ENCODE results near the gene ANKRD6.
"Not testable (repeated sequence)": the region's sequence is repeated elsewhere in the genome, so short reads cannot be mapped to it uniquely, and the experiment has no call there.

ANKRD6 gene

DNA sequence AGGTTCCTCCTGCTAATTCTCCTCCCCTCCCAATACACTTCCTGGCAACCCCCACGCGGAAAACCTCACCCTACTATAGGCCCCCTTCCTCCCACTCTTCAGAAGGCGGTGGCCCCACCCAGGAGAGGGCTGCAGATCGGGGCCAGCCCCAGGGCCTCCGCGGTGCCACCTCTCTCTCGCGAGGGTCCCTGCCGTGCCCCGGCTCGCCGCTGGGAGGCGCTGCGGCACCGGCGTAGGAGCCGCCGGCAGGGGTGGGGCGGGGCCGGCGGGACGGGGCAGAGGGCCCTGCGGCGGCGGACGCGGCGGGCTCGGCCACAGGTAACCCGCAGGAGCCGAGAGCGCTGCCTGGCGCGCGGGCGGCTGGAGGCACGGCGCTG, at the start of gene ANKRD6:
Gene ANKRD6, plus strand, starts transcription at position 278 of the 377 bp plus-strand sequence. CDS start 133,825 bp downstream, outside the sequence.
- DNase-seq, result peak; percentile 84

DNA sequence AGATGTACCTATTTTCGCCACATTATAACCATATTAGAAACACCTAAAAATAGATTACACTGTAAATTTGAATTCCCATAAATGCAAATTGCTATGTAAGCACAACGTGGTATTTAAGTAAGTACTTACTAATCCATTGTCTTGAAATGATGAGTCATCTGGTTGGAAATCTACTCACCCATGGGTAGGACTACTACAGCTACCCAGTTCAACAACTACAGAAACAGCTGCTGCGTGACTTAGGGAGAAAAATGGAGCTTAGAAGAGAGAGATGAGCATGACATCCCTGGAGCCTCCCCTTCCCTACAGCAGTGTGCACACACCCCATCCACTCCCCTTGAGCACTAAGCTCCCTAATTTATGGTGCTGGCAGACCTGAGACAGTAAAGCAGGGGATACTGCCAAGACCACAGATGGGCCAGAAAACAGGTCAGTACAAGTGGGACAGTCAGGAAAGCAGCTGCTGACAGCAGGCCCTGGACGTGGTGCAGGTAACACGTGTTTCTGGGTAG, 47.7 kb upstream of the ANKRD6 start:
- no peak for DNase-seq

DNA sequence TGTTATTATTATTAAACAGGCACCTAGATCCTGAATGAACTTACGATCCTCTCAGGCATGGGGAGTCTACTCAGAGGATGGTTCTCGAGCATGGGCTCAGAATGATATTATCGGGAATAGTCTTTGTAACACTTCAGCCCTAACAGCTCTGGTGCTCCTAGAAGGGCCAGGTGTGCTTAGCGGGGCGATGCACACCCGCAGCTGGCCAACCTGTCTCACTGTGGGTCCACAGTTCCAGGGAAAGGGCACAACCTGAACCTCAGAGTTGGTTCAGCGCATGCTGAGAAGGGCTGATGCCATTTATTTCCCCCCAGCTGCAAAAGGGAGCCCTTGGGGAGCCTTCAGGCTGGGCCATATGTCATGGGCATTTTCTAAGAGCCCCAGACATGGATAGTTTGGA, 47.1 kb upstream of the ANKRD6 start:
- DNase-seq, result no peak

DNA sequence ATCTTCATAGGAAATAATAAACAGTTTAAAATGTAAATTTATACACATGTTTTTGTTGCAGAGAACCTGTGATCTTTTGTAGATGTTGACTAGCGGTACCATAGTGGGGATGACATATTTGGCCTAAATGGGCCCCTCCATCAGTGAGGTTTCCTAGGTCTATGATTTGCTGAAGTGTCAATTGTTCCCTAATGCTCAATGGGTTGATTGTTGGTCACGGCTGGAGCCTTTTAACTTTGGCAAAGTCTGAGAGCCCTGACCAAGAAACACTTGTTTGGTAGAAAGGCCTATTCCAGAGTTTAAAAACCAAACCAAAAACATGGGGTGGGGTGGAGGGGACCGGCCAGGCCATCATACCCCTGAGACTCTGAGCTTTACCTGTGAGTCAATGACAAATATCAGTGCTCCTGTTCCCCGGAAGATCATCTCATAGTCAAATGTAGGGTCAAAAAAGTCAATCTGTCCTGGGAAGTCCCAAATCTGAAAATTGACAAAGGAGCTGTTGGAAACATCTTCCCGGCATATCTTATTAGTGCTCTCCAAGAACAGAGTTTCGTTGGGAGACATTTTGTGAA, 45.9 kb upstream of the ANKRD6 start:
- DNase-seq, result no peak

DNA sequence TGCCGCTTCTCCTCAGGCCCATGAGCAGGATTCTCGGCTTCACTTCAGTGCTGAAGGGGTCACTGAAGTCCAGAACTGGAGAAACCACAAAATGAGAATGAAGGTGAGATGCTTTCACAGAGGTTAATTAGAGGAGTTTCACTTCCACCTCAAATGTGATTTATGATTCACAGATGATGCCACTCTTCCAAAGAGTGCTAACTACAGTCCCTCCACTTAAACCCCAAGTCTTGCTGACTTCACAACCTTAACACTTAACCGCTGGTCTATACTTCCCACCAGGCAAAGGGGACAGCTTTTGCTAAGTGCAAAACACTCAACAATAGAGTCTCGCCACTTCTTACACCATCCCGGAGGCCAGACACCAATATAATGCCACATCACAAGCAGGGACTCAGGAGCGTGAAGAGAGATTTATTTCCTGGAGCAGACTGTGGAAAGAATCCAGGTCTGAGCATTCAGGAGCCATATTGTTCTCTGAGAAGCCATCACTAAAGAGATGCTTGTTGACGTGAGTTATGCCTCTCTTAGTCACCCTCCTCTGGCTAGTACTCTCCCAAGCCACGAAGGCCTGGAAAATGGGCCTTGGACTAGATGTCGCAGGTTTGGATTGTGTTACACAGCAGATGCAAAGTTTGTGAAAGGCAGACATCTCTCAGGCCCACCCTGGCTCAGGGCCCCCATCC, 45.3 kb upstream of the ANKRD6 start:
- no peak for DNase-seq

DNA sequence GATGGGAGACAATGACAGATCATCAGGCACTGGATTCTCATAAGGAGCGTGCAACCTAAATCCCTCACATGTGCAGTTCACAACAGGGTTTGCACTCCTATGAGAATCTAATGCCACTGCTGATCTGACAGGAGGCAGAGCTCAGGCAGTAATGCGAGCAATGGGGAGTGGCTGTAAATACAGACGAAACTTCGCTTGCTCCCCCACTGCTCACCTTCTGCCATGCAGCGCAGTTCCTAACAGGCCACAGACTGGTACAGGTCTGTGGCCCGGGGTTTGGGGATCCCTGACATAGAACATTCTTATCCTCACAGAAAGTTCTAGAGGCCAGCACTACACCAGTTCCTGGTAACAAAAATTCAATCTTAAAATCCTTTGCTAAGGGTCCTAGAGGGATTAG, 44.1 kb upstream of the ANKRD6 start:
- no peak for DNase-seq

DNA sequence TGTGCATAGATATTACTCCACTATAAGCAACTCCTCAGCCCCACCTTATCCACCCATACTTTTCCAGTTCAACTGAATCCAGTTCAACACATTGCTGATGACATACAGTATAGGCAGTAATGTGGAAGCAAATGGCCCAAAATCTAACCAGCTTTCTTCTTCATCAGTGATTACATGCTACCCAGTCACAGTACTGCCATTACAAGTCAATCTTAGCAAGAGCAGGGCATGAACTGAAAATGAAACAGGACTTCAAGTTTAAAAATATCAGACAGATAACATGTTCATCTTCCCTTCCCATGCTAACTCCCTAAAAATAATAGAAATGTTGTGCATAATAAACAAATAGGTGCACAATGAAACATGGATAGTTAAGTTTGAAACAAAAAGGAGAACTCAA, 40.1 kb upstream of the ANKRD6 start:
- DNase-seq, result no peak

DNA sequence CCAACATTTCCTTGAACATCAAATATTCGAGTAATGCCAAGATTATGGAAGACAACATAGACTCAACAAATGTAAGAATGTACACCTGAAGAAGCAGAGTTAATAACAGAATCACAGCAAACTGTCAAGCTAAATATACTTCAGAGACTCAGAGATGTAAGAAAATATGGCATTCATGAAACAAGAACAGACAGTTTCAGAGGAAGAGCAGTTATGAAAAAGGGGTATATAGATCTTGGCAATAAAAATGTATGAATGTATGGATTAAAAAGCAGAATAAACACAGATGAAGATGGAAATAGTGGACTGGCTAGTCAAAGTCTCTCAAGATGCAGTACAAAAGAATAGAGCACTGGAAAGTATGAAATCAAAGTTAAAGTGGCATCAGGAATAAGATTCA, 39.3 kb upstream of the ANKRD6 start:
- DNase-seq, result no peak

DNA sequence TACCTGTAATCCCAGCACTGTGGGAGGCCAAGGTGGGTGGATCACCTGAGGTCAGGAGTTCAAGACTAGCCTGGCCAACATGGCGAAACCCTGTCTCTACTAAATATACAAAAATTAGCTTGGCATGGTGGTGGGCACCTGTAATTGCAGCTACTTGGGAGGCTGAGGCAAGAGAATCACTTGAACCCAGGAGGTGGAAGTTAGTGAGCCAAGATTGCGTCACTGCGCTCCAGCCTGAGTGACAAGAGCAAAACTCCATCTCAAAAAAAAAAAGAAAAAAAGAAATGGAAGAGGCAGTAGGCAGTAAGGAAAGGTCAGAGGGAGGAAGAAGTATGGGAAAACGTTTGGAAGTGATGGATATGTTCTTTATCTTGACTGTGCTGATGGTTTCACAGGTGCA, 35.1 kb upstream of the ANKRD6 start:
- not testable (repeated sequence) for DNase-seq

DNA sequence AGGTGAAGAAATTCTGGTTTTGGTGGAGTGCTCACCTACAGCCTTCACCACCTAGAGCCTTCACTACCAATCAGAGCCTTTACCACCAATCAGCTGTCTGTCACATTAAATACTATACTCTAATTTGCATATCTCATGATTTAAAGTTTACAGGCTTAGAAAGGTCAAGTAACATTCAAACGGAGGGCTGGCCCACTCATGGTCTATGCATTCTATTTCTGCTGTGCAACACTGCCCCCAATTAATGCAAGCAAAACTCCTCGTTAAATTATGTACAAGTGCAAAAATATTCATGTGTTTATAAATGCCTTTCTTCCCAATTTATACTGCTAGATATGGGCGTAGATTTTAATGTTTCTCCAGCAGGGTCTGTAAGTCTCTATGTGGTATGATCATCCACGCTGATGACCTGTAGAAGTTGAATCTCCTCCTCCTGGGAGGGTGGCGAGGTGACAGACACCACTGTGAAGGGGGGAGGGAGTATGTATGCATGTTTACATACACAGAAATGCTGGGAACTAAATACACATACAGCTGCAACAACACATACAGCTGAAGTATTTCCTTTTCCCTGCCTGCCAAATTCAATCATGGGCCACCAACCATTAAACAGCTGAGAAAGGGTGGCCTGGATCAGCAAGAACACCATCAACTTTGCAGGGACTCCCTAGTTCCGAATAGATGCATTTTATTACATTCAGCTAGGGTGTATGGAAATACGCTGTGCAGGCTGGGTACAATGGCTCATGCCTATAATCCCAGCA, 34.0 kb upstream of the ANKRD6 start:
- no peak for DNase-seq

DNA sequence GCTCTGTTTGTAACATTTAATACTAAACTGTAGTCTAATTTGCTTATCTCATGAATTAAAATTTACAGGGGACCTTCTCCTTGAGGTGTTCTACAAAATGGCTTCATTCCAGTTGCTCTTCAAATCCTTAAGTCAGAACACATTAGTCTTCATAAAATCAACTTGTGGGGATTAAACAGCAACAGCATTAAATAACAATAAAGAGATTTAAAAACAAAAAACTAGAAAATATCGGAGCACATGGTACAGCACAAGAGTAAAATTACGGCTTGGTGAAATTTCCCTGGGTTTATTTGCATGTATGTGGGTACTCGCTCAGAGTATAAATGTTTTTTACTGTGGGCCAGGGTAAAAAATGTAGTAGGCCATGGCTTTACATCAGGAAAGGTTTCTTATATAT, 32.9 kb upstream of the ANKRD6 start:
- no peak for DNase-seq

DNA sequence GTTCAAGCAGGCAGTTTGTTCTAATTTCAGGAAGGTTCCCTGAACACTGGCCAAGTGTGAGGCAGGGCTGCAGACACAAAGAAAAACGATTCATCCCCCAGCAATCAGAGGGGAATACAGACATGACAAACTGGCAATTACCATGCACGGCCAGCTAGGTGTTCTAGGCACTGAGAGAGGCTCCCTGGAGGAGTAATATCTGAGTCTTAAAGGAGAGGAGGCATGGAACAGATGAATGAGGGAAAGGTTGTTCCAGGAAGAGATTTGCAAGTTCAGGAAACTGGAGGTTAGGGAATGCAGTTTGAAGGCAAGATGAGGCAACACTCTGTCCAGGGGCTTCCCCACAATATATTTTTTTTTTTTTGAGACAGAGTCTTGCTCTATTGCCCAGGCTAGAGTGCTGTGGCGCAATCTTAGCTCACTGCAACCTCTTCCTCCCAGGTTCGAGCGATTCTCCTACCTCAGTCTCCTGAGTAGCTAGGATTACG, 32.0 kb upstream of the ANKRD6 start:
- DNase-seq, result no peak

DNA sequence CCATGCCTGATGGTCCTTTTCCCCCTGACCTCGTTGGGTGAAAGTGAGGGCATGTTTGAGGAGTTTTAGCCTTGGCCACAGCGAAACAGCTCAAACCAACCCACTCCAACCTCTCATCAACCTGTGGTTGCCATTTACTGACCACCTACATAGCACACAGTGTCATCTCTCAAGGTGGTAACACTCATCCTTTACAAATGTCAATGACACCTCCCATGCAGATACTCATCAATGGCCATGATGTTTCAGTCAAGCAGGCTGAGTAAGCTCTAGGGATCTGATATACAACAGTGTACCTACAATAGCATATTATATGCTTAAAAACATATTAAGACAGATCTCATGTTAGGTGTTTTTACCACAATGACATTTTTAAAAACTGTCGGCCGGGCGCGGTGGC, 30.2 kb upstream of the ANKRD6 start:
- no peak for DNase-seq

DNA sequence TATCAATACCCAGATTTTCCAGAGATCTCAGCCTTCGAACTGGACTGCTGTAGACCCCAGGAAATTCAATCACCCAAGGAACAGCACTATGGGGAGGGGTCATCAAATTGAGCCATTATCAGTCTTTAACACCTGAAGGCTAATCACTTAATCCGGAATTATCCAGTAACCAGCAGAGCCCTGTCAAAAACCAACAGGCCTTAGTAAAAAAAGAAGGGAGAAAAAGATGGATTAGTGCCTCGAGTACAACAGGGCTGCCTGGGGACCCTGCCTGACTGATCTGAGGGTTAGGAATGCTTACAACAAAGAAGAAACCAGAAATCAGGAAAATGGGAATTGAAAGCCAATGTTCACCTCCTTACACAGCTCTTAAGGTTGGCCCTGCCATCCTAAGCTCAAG, 28.4 kb upstream of the ANKRD6 start:
- DNase-seq, result no peak

DNA sequence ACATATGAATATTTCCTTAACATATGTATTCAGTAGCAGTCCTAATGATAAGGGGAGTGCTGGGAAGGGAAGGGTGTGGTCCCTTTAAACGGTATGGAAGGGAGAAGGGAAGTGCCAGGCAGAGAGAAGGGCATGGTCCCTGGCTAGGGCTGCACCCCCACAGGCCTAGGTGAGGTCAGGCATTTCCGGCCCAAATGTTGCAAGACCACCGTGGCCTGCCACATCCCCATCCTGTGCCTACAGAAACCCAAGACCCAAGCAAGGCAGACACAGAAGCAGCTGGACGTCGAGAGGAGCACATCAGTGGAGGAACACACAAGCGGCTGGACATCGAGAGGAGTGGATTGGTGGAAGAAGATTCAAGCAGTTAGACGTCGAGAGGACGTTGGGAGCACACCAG, 26.8 kb upstream of the ANKRD6 start:
- no peak for DNase-seq

DNA sequence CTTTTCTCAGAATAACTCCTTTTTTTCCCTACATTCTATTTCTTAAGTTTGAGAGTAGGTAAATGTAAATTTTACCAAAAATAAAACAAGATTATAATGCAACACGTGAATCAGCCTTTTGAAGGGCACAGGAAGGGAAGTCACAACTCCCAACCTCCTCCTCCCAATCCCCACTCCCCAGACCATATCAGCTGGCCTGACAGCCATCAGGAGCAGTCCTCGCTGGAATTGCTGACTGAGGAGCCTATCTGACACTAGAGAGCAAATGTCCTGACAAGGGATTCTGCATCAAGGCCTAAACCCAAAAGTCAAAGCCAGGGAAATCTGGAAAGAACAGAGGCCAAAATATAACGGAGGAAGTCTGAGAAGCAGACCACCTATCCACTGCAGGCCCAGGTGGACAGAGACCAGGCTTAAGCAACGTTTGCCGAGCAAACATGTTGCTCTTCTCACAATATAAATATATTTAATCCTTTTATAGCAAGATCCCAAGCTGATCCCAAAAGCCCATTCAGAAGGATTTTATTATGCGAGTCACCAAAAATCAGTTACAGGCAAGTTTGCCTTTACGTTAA, 23.4 kb upstream of the ANKRD6 start:
- no peak for DNase-seq

DNA sequence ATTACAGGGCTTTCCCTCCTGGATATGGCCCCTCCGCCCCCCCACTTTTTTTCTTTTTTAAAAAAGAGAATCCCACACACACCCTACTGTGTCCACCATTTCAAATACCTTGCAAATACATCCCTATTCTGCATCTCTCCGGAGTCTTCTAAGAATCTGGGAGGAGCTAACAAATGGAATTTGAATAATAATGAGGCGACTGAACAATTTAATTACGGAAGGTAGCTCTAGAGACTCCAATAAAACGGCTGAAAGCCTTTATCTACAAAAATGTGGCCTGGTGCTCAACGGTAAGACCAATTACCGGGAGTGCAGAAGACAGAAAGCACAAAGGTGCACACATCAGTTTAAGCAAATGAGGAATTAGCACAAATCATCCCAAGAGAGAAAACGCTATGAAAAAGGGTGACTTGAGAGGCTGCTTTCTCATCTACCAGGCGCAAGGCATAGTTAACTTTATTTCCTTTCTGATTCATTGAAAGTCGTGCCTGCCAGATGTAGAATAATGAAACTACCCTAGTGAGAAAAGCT, 22.7 kb upstream of the ANKRD6 start:
- no peak for DNase-seq

DNA sequence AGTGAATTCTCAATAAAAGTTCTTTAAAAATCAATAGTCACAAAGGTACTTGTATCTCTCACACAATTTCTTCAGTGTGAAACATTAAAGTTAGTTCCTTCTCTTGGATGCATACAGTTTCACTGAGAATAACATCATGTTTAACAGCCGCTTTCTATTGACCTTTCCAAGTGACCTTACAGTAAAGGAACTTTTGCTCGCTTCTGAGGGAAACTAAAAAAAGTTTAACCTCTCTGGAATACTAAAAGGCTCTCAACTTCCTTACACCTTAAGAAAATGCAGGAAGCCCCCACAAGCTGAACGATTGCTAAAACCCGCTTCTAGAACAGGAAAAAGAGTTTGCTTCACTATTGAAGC, 22.2 kb upstream of the ANKRD6 start:
- no peak for DNase-seq

DNA sequence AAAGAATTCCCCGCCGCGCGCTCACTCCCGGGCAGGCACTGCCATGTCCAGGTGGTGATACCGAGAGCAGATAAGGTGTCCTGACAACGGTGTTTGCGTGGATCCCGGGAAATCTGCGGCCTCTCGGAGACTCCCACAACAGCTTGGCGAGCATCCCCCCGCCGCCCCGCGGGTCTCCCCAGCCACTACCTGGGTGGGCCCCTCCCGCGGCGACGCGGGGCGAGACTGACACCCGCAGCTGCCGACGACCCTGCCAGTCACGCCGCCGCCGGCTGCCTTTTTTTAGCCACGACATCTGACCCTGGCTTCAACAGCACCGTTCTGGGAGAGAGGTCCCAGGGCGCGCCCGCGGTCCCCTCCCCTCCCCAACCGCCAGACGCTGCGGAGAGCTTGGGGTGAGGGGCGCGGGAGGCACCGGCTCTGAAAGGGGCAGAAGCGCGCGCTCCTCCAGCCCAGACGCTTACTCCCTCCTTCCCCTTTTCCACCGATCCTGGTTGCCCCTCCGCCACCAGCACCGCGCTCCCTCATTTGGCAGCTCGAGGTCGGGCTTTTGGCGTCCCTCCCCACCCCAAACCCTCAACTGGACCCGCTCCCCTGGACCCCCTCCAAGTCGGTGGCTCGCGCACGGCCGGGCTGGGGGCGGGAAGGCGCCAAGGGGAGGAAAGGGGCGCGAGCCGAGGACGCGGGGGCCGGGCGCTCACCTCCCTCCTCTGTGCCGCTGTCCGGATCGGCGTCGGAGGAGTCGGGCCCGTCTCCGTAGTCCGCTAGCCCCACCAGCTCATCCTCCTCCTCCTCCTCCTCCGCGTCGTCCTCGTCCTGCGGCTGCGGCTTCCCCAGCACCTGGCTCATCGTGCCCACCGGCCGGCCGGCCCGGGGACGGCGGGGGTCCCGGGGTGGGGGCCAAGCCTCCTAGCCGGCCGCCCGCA, 21.5 kb upstream of the ANKRD6 start:
- DNase-seq, result peak; percentile 34

DNA sequence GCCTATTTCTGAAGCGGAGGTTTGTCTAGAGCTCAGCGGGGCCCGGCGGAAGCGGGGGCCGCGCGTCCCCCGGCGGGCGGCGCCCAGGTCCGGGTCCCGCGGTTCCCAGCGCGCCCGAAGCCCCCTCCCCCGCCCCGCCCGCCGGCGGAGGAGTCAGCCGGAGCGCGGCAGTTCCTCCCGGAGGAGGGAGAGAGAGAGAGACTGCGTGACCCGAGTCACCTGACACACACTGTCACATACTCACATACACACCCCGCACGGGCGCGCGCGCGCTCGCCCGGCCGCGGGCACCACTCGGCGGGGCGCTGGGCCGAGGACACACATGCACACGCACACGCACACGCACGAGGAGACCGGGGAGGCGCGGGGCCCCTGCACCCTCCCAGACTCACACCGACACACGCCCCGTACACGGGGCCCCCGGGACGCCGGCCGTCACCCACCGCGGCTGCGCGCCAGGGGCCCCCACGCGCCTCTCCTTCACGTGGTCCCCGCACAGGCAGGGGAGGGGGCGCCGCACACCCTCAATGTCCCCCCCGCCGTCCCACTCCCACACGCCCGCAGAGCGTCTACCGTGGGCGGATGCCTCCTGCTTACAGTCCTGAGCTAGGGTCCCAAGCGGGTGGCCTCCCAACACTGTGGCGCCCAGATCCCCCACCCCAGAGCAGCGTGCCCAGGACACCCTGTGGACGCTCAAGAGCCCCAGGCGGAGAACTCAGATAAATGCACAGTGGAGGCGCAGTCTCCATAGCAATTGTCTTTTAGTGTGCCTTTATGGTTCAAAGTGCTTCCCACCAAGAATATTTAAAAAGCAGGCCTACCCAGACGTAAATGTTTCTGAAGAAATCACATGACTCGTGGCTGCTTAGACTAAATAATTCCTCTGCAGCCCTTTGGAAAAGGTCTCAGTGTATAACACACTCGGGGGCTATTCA, 20.6 kb upstream of the ANKRD6 start, which contains the start of gene RRAGD:
Gene RRAGD, minus strand, starts transcription at position 203 of the 935 bp plus-strand sequence. CDS start 280 bp downstream, outside the sequence.
- peak; percentile 74 for DNase-seq

DNA sequence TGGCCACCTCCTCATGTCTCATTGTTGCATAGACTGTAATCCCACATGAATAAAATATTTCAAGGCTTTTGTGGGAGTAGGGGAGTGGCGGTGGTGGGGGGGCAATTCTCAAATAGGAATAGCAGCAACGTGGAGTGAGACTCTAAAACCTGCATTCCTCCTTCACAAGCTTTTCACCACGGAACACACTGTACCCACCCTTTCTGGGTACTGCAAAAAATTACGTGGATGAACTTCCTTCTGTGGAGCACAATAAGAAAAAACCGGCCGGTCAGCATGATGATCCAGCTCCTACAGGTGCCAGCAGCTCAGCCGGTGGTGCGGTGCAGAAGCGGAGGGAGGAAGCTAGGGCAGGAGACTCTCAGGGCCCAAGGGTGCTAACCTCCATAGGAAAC, 19.9 kb upstream of the ANKRD6 start:
- DNase-seq, result no peak

Measured in activated naive CD4-positive, alpha-beta T cell treated with anti-CD3 and anti-CD28 coated beads, Interleukin-2, amount 50 U/mL, for 16 hours (primary cell).